ENCODE results near the gene LEFTY1.
"Not testable (repeated sequence)": the region's sequence is repeated elsewhere in the genome, so short reads cannot be mapped to it uniquely, and the experiment has no call there.

The LEFTY1 gene

DNA sequence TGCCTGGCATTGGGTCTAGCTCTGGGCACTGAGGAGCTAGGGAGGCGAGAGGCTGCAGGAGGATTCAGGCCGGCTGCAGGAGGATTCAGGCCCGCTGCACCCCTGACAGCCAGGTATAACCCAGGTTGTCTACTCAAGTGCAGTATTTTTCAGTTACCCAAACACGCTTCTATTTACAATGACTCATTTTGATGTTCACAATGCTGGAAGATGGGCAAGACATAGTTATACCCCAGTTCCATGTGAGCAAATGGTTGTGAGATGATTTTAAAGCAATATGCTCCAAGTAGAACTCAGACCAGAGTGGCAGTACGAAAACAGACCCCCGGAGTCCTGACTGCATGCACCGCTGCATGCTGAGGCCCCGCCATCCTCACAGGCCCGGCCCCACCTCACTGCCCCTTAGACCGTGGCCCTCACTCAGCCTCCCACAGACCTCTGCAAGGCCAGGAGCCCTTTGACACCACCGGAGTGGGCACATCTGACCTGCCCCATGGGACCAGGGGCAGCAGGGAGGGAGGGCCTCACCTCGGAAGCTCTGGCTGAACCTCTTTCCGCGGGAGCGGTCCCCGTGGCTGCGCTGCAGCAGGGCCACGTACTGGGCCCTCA, 553 bp downstream of the LEFTY1 start:
- no peak for DNase-seq (ENCODE audit: low spot score)

DNA sequence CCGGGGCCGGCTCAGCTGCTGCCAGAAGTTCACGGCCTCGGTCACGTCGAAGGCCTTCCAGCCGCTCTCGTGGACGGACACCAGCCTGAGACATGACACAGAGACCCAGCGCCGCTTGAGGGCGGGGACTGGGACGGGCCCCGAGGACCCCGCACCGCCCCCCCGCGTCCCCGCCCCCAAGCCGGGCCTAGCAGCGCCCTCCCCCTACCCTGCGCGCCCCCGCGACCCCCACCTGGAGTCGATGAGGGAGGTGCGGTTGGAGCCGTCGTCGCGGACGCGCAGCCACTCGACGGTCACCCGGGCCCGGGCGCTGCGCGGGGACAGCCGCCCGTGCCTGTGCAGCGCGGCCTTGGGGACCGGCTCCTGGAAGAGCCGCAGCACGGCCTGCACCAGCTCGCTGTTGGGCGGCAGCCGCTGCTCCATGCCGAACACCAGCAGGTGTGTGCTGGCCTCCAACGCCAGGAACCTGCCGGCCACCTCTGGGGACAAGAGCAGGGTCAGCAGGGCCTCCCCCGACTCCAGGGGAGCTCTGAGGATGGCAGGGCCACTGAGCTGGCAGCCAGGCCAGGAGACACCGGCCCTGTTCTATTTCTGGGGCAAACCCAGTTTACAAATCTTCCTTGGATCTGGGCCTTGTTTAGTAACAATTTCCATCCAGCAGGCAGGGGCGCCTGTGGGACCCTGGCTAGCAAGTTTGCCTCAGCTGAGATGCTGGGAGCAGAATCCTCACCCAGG, 1.2 kb downstream of the LEFTY1 start:
- DNase-seq (ENCODE audit: low spot score): not testable (repeated sequence)

DNA sequence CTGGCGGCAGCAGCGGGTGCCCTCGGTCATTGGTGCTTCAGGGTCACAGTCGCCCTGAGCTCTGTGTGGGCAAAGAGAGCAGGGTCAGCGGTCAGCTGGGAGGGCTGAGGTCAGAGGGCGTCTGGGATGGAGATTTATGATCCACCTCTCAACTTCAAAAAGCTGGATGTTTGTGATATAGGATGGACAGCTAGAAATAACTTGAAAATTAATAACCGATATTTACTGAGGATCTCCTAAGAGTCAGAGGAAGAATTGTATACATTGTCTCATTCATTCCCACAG, 2.0 kb downstream of the LEFTY1 start:
- no peak for DNase-seq (ENCODE audit: low spot score)

DNA sequence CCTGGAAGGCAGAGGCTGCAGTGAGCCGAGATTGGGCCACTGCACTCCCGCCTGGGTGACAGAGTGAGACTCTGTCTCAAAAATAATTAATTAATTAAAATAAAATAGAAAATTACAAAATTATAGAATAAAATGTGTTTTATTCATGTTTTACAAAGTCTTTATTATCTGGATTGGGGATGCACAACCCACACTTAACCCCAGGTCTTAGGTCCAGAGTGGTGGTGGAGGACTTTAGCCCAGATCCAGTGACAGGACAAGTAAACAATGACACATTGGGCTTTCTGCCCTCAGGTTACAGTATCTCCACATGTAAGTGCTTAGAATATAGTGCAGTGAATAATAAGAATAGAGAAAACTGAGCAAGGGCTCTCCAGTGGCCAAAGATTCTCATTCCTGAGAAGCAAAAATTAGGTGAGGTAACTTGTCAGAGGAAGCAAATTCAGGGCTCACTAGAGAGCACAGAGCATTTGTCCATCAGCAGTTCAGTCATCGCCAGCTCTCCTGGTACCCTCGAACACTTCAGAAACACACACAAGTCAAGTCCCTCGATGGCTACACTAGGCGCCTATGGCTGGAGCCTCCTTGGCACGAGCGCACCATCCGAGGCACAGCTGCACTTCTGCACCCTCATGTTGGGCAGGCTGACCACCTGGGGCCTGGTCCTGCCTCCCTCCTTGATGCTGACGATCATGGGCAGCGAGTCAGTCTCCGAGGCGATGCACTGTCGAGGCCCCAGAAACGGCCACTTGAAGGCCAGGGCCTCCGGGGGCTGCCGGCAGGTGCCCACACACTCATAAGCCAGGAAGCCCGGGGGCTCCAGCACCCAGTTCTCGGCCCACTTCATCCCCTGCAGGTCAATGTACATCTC, 2.6 kb downstream of the LEFTY1 start:
- no peak for DNase-seq (ENCODE audit: low spot score)

DNA sequence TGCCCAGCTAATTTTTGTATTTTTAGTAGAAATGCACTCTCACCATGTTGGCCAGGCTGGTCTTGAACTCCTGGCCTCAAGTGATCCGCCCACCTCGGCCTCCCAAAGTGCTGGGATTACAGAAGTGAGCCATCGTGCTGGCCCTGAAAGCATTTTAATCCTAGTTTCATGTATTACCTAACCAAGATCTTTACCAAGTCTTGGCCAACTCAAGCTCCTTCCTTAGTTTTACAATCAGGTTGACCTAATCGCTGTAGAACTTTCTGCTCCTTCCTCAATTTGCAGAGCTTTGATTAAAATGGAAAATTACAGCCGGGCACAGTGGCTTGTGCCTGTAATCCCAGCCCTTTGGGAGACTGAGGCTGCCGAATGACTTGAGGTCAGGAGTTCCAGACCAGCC, 3.6 kb downstream of the LEFTY1 start:
- no peak for DNase-seq (ENCODE audit: low spot score)

DNA sequence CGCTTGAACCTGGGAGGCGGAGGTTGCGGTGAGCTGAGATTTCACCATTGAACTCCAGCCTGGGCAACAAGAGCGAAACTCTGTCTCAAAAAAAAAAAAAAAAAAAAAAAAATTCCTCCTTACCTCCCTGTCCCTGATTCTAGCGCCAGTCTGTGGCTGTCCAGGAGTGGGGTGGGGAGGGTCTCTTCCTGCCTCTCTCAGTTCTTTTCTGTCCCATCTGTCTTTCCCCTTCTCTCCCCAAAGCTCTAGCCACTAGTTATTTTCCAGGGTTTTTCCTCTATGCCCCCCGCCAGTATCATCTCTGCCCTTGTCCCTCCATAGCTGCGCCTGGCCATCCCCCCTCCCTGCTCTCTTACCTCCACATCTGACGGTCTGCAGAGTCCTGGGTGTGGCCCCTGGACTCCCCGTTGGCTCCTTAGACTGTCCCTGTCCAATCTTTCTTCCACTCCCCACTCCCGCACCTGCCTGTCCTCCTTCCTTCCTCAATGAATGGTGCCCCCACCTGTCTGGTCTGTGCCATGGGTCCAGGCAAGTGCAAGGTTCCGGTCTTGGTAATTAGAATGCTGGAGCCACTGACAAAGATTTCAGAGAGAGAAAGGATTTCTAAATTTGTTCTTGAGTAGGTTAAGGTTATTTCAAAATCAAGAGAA, 5.2 kb downstream of the LEFTY1 start:
- no peak for DNase-seq (ENCODE audit: low spot score)

DNA sequence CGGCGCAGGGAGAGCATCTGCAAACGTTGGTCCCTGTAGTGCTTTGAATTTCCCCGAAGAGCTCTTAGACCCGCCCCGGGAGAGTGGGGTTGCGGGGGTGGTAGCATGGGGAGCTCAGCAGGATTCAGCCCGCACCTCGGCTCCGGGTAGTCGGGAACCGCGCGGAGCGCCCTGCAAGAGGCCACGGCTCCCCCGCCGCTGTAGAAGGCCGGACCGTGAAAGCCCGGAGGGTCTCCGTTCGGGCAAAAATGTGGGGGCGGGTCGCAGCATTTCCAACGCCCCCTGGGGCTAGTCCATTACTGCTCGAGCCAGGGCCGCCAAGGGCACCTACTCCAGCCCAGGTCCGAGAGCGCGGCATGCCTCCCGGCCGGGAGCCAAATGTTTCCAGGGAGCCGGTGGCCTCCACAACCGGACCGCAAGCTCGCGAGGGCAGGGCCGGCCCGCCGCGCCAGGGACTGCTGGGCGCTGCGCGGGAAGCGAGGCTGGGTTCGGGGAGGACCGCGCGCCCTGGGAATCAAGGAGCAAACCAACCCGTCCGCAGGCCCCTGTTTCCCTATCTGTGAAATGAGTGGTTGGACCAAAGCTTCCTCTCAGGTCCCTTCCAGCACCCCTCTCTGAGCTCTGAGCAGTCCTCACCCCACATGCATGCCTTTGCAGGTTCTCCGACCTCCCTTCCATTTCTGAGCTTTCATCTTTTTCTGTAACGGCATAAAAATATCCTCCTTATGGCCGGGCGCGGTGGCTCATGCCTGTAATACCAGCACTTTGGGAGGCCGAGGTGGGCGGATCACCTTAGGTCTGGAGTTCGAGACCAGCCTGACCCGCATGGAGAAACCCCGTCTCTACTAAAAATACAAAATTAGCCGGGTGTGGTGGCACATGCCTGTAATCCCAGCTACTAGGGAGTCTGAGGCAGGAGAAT, 6.0 kb downstream of the LEFTY1 start:
- no peak for DNase-seq (ENCODE audit: low spot score)

DNA sequence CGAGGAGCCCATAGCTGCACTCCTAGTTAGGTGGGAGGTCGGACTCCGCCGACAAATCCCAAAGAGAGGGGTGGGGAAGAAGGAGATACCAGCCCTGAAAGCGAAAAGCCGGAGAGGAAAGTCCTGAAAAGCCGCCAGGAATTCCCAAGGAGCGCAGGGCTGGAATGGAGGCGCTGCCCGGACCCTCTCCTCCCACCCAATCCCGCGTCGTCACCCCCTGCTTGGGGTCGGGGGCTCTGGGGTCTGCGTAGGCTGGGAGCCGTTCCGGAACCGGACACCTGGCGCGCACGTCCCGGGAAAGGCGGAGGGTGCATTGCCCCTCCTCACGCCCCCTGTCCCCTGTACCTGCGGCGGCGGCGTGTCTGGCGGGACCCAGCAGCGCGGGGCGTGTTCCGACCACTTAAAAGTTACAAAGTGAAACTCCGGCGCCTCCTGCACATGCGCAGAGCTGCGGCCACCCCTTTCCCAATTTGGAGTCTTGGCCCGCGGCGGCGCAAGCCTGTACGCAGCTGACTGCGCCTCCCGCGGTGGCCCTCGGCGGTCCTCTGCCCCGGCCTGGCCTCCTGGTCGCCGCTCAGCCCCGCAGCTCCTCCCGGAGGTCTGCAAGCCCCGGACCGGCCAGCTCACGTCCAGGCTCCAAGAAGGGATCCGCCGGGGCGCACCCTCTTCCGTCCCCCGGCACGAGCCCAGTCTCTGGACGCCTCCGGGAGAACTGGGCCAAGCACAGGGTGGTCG, 6.8 kb downstream of the LEFTY1 start, which contains the start of gene TMEM63A:
Gene TMEM63A (minus strand): TSS at position 422 of the 735 bp plus-strand sequence. CDS start 4,800 bp downstream, outside the sequence.
- peak; percentile 77 for DNase-seq (ENCODE audit: low spot score)

DNA sequence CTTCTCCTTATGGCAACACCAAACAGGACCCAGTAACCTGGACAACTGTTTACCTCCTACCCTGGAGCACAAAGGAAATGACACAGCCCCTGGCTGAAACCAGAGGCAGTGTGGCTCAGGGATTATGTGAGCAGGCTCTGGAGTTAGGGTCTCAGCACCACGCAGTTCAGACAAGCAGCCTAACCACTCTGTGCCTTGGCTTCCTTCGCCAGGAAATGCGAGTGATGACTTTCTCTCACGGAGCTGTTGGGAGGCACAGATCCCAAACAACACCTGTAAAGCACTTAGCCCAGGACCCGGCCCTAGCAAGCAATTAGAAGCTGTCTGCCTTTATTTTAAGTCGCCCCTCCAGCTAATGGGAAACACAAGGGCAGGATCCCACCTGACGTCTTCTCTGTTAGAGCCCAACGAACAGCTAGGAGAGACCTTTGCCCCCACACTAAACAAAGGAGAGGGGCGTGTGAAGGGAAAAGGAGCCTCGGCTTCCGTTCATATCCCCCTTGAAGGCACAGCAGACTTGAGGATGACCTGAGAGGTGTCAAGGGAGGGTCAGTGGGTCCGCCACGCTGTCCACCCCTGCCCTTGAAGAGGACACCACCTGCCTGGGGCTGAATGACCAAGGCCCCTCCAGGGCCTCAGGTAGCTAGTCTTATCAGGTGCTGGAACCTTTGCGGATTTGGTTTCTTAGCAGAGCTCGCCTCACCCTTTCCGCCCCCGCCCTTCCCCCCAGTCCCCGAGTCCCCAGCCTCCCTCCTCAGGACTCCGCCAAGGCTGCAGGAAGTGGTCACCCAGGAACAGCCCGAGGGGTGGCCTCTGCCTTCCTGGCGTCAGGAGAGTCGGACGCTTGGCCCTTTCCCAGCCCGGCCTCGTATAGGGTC, 7.6 kb downstream of the LEFTY1 start:
- DNase-seq (ENCODE audit: low spot score): peak; percentile 34

DNA sequence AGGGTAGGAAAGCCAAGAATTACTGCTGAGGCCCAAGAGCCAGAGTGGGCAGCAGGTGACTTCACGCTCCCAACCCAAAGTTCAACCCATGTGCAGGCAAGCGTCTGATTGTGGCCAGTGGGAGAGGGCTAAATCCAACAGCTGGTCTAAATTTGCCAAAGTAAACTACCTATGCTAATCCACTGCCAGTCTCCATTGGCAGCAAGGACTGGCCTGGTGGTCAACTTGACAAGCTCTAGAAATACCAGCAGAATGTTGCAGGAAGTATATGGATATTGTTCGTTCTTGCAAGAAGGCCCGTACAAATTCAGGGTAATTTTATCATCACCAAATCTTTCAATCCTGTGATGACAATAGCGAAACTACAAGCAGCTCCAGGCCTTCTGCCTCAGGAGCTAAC, 8.3 kb downstream of the LEFTY1 start:
- DNase-seq (ENCODE audit: low spot score): no peak

DNA sequence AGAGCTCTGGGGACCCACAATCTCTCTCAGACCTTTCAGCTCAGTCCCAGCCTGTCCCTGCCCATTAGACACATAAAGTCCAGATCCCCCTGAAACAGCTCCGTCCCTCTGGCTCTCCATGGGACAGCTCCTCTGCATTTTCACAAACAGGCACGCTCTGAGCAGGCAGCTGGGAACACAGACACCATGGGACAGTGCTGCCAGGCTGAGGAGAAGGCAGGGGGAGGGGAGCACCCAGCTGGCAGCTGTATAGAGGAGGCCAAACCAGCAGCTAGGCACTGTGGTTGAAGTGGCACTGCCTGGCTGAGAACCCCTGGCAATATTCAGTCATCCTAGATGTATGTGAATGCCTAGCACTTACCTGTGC, 8.7 kb downstream of the LEFTY1 start:
- peak; percentile 90 for DNase-seq (ENCODE audit: low spot score)

DNA sequence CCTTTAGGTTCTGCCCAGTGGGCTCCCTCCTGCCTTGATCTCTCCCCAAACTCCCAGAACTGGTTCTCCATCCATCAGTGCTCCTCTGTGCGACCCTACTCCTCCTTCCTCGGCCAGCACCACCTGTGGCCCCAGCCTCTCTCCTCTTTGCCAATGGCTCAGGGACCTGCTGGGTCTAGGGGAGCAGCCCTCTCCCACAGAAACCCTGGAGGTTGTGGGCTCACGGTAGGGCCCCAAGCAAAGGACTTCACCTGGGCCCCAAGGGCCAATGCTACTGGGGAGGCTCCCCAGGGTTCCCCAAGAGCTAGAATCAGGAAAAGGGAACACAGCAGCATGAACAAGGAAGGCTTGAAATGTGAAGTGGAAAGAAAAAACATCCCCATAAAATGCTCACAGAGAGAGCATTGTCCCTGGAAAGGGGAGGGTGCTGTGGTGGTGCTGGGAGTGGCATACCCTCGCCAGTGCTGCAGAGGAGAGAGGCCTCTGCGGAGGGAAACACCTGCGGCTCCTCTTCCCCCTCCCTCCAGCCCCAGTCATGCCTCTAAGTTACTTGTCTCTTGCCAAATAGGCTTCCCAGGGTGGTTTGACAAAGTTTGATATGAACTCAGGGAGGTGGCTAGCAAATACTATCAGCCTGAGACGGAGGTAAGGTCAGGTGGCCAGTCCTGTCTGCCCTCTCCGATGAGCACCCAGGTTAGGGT, 9.3 kb downstream of the LEFTY1 start:
- DNase-seq (ENCODE audit: low spot score): peak; percentile 93

DNA sequence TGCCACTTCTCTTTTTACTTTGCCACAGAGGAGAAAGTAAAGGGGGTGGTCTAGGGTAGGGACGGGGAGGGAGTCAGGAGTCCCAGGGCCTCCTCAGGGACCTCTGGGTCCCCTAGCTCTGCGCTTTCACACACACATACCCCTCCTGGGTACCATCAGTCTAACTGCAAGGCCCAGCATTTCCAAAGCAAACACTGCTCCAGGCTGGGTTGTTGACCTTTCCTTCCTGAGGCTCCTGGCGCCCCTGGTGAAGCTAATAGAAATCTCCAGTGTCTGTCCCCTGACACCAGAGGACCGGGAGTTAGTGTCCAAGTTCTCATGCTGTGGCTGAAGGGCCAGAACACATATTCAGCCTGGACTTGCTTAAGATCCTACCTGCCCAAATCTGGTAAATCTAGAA, 10.7 kb downstream of the LEFTY1 start:
- peak; percentile 37 for DNase-seq (ENCODE audit: low spot score)

DNA sequence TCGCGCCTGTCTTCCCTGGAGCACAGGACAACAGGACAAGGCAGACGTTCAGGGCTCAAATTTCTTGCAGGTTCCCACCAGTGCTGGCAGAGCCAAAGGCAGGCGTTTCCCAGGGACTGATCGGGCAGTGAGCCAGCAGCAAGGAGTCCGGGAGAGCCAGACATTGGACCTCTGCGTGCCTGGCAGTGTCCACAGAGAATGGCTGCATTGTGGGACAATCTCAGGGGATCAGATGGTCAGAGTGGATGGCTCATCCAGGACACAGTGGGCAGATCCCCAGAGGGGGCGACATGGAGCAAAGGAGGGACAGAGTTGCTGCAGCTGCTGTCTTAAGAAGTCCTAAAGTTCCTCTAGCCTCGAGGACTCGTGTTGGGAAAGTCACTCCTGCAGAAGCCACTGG, 11.4 kb downstream of the LEFTY1 start:
- DNase-seq (ENCODE audit: low spot score): peak; percentile 97

DNA sequence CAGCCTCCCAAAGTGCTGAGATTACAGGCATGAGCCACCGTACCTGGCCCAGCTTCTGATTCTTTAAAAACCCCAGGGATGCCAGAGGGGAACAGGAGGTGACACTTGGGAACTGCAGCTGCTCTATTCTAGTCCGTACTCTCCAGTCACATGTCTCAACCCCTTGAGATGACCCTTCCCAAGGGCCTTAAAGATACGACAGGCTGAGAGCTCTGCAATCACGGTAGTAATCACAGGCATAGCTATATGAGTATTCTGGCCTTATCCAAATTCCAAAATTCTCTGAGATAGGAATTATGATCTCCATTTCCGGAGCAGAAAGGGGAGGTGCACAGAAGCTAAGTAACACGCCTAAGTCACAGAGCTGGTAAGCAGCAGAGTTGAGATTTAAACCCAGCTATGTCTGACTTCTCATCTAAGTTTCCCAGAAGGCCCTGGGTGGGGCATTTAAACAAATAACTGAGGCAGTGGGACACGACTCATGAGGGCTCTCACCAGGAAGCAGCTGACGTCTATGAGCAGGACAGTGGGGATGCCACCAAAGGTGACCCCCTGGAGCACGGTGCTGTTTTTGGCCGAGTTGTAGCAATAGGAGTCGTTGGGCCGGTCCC, 11.9 kb downstream of the LEFTY1 start:
- peak; percentile 58 for DNase-seq (ENCODE audit: low spot score)

DNA sequence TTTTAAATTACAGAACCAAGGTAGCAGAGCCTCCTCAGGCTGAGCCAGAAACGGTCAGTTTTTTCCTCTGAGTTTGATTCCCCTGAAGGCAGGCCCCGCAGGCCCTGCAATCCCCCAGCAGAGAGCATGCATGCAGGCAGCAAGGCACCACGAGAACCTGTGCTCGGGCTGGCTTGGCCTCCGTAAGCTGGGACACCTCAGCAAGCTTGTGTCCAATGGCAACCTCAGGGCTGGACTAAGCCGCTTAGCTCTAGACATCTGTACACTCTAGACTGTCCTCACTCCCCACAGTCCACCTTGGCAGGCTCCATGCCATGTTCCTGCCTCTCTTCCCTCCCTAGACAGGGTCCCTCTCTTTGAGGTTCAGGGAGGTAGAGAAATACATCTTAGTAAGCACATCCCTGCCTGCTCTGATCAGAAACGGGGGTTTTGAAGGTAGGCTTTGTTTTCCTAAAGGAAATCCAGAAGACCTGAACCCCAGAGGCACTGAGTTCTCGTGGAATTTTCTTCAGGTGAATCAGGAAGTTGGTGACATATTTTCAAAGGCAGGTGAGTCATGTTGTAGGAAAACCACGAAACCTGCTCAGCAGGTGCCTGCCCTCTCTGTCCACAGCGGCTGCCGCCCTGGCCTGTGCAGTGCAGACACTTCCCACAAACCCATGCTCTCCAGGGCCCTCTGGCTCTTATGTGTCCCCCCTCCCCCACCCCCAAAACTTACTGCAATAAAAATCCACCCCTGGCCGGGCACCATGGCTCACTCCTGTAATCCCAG, 13.7 kb downstream of the LEFTY1 start:
- DNase-seq (ENCODE audit: low spot score): no peak

DNA sequence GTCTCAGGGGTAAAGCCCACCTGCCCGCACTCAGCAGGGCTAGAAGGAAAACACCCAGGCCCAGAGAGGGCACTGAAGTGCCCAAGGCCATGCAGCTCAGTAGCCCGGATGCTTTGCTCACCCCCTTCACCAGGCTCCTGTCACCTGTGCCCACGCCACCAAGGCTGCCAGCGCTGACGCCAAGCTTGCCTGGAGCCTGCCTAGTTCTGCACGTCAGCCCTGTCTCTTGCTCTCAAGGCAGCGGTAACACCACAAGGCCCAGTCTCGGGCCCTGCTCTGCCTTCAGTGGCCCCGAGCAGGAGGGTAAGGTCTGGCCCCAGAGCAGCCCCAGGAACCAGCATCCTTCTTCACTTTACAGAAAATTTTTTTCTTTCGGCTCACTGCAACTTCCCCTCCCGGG, 14.5 kb downstream of the LEFTY1 start:
- no peak for DNase-seq (ENCODE audit: low spot score)

DNA sequence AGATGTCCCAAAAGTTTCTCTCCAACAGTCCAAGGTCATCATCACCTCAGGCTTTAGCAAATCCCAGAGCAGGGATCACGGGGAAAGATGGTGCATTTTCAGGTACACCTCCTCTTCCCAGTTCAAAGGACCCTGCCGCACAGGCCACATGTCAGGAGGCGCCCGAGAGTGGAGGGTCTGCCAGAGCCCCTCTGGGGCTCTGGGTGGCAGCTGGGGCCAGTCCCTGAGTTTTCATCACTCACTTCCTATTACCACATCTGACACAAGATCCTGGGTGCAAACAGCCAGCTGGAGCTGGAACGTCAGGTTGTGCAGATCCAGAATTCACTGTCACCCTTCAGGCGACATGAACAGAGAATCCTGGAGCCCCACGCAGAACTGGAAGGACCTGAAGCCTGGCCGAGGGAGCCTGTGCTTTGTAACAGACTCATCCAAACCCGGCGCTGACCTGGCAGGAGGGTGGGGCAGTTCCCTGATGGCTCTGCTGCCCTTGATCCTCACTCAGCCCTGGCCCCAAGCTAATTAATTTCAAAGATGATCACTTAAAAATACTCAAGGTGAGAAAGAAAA, 15.6 kb downstream of the LEFTY1 start:
- DNase-seq (ENCODE audit: low spot score): no peak
